Choroid plexus epithelial cell (primary cell): ENCODE measurements around the gene PSMB11.
A peak's percentile ranks its signal among the peaks of the same experiment; 100 is the strongest.

Experiments
- DNase-seq: peaks from one replicate; pipeline ENCODE4 v3.0.0-alpha.2; 2010; ENCODE audit warnings: low read depth
- H3K4me3 ChIP-seq: 2 replicates; pipeline ENCODE4 v1.5.1; 2011; ENCODE audit warnings: low read depth, mild to moderate bottlenecking, control low read depth, low read length, moderate library complexity
- TF ChIP-seq, protein P1 (sequence below): conservative IDR thresholded peaks from 2 replicates; pipeline ENCODE4 v1.5.1; 2011; ENCODE audit warnings: low read depth, mild to moderate bottlenecking, control low read depth, inconsistent platforms, low read length, moderate library complexity

PSMB11 gene

DNA sequence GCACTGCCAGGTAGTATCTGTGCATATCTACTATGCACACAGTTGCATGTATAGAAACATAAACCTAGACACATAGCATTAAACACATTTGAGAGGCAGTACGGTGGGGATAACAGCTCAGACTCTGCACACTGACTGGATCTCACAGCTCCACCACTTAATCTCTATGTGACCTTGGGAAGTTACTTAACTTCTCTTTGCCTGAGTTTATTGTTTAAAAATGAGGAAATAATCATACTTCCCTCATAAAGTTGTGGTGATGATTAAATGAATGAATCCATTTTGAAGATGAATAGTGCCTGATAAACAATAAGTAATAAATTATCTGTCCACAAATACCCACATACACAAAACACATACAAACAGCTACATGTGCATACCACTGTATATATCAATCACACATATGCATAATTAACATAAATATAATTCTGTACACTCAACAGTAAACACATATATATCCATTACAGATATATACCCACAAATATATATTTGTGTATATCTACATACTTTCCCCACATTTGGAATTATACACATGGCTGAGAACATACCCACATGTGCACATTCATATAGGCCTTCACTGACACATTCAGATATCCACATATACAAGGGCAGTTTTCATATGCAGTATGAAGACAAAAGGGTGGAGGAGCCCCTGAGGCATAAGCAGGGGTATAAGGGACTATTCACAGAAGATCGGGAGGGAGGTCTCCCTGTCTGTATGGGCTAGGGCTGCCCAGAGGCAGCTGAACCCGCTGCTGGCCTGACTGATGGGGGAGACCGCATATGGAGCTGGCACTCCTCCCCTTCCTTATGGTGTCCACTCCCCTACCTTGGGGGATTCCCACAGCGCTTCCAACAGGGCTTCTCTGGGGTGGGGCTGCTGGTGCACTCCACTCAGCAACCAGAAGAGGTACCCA is 9.4 kb downstream of the PSMB11 start:
- no peak overlapping the region for H3K4me3 ChIP-seq
- TF ChIP-seq, protein P1, sequence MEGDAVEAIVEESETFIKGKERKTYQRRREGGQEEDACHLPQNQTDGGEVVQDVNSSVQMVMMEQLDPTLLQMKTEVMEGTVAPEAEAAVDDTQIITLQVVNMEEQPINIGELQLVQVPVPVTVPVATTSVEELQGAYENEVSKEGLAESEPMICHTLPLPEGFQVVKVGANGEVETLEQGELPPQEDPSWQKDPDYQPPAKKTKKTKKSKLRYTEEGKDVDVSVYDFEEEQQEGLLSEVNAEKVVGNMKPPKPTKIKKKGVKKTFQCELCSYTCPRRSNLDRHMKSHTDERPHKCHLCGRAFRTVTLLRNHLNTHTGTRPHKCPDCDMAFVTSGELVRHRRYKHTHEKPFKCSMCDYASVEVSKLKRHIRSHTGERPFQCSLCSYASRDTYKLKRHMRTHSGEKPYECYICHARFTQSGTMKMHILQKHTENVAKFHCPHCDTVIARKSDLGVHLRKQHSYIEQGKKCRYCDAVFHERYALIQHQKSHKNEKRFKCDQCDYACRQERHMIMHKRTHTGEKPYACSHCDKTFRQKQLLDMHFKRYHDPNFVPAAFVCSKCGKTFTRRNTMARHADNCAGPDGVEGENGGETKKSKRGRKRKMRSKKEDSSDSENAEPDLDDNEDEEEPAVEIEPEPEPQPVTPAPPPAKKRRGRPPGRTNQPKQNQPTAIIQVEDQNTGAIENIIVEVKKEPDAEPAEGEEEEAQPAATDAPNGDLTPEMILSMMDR, result no peak
- DNase-seq, result no peak

DNA sequence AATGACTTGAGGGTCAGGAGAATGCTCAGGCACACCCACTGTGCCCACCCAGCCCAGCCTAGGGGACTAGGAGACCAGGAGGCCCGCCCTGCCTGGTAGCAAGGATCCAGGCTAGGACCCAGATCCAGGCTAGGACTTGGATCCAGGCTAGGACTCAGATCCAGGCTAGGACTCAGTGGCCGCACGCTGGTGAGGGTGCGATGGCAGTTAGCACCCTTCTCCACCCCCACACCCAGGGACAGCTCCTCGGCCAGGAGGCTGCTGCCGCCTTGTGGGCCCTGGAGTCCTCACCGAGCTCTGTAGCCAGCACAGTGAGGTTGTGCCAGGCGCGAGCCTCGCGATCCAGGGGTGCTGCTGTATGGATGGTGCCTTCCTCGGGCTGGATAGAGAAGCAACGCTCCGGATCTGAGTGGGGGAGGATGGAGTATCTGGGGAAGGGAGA is 10.2 kb downstream of the PSMB11 start:
- DNase-seq, result no peak
- no peak overlapping the region for H3K4me3 ChIP-seq
- TF ChIP-seq, protein P1, result peak; percentile 45

DNA sequence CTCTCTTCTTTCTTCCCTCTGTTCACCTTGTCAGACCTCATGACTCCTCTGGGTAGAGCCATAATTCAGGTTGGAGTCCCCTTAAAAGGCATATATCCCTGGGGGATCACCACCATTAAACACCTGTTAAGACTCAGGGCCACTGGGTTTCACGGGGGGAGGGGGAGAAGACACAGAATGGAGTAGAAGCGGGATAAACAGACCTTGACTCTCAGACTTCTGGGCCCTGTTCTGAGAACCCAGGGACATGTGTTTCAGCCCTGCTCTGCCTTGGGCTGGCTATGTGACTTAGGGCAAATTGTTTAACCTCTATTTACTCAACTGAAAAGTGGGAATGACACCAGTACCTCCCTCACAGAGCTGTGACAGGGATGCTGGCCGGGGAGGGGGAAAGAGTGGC is 10.7 kb downstream of the PSMB11 start:
- H3K4me3 ChIP-seq, result no peak overlapping the region
- no peak for DNase-seq
- TF ChIP-seq, protein P1, result no peak

DNA sequence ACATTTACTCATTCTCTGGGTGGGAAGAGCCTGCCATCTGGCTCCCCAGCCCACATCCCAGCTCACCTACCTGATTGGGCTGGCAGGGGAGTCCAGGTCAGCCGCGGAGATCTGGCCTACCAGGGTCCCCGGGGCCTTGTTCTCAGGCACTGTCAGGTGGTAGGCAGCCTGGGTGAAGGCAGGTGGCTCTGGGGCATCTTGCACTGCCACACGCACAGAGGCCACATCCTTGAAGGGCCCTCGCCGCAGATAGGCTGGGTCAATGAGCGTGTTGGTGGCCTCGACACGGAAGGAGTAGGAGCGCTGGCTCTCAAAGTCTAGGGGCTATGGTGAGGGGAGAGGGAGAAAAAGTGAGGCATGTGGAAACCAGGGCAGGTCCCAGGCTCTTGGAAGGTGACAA is 11.4 kb downstream of the PSMB11 start:
- TF ChIP-seq, protein P1, result no peak
- DNase-seq, result no peak
- H3K4me3 ChIP-seq, result no peak overlapping the region

DNA sequence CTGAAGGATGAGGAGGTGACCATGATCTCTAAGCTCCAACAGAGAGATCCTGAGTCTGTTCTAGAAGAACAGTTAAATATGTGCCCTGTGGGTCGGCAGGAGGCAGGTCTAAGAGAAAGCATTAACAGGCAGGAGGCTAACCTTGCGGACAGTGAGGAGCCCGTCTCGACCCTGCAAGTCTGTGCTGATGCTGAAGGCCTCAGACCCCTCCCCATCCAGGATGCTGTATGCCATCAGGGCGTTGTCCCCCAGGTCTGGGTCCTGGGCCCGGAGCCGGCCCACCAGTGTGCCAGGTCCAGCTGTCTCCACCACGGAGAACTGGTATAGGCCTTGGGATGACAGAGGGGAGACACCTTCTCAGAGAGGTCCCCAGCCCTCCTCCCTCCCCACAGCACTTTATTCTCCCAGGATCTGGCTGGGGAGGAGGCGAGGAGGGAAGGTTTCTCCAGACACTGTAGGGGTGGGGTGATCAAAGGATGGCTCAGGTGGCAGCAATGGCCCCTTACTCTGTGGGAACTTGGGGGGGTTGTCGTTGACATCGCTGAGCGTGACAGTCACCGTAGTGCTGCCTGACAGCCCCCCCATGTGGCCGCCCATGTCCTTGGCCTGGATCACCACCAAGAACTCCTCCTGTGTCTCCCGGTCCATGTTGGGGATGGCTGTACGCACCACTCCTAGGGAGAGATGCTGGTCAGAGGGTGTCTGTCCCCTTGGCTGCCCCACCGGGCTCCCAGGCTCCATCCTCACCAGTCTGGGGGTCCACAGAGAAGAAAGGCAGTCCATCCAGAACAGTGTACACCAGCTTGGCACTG is 12.2 kb downstream of the PSMB11 start:
- TF ChIP-seq, protein P1, result peak; percentile 42
- H3K4me3 ChIP-seq, result no peak overlapping the region
- DNase-seq, result no peak

DNA sequence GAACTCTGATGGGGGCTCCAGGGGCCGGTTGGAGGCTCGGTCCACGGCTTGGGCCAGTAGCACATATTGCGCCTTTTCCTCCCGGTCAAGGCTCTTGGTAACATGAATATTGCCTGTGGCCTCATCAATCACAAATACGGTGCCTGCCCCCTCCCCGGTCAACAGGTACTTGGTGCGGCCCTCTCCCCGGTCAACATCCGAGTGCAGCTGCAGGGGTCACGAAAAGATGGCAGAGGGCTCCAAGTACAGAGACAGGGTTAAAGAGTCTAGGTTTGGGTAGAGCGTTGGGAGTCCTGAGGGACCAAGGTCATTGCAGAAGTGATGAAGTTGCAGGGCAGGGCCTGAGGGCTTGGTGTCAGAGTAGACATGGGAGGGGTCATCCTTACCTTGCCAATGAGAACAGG is 13.1 kb downstream of the PSMB11 start:
- TF ChIP-seq, protein P1, result no peak
- no peak overlapping the region for H3K4me3 ChIP-seq
- DNase-seq, result no peak
